Cerebellar cortex (tissue), 1 donor: ENCODE results near the gene LY86.

Experiments used
- DNase-seq: peaks from one replicate; pipeline ENCODE4 v3.0.0-alpha.2; 2015; ENCODE audit warnings: low spot score

The LY86 gene

DNA sequence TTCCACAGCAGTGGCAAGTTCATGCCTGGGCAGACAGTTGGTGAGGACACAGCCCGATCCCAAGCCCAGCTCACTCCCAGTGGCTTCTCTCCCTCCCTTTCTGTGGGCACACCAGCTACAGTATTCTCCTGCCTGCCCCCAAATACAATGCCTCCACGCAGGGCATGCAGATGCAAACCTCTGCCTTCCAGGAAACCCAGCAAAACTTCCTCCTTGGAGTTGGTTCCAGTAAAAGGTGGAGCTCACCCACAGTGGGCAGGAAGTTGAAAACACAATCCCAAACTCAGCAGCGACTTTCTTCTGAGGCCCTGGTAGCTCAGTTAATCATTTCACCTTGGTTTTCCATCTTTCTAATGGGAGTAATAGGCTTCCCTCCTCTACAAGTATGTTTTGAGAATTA, 93.7 kb downstream of the LY86 start:
- DNase-seq: no peak

DNA sequence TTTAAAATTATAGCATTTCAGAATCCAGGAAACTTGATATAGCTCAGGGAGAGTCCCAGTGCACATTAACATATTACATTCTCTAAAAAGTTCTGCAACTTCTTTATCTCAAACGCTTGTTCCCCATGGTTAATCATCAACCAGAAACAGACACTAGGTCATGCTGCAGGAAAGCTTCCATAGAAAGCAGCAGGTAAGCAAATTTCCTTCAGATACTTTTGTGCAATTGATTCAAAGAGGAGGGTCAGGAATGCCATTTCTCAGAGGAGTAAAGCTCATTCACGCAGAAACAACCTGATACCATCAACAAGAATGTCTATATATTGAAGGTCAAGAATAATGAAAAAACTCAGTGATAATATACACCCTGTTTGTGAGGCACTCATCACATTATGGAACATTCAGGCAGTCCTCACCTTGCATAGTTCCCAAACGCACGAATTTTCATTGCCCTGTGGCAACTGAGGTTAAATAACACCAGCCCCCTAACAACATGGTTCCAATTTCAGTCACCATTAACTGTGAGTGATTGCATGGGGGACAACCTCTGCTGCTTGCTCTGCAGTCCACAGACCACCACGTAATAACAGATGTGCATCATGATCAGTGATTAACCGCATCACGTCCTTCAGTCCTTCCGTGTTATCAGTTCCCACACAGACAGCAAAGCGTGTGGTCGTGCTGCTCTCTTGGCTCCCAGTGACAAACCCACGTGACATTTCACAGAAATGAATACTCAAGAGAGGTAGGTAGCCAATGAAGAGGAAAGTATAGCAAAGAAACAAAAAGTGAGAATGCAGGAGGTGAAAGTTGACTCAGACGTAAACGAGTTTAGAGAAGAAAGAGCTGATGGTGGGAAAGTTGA, 95.7 kb downstream of the LY86 start:
- DNase-seq: no peak

DNA sequence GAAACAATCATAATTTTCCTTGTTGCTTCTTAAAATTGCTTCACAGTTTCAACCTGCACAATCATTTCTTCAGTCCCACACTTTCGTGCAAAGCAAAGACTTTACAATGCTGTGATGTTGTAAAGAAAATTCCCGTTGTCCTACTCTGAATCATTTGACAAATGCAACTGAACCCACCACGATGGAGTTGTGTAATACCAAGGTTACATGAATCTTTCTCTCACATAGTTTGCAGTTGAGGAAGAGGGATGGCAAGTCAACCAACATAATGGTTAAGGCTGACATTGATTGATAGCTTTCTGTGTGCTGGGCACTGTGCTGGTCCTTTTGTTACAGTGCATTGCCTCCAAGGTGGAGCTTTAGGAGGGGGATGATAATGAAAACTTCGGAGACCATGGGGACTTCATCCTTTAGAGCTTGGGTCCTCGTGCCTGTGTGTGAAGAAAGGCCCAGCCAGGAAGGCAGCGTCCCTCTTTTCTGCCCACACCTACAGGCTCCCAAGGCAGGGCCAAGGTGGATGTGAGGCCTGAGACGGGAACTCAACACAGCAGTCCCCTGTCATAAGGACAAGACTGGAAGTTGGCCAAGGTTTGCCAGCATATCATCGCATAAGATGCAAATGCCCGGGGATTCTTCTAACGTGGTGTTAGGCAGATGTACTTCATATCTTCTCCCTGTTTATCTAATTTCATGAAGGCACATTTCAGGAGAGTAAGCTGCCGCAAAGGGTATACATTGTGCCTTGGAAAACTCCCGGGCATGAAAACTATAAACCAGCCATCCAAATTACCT, 96.9 kb downstream of the LY86 start:
- no peak for DNase-seq

DNA sequence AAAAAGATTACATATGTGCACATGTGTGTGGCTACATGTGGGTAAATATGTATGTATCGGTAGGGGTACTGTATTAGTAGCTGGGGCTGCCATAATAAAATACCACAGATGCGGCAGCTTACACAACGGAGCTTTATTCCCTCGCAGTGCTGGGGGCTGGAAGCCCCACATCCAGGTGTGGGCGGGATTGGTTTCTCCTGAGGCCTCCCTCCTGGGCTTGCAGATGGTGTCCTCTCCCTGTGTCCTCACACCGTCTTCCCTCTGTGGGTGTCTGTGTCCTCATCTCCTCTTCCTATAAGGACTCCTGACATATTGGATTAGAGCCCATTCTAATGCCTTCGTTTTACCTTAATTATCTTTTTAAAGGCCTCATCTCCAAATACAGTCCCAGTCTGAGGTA, 97.7 kb downstream of the LY86 start:
- DNase-seq: no peak

DNA sequence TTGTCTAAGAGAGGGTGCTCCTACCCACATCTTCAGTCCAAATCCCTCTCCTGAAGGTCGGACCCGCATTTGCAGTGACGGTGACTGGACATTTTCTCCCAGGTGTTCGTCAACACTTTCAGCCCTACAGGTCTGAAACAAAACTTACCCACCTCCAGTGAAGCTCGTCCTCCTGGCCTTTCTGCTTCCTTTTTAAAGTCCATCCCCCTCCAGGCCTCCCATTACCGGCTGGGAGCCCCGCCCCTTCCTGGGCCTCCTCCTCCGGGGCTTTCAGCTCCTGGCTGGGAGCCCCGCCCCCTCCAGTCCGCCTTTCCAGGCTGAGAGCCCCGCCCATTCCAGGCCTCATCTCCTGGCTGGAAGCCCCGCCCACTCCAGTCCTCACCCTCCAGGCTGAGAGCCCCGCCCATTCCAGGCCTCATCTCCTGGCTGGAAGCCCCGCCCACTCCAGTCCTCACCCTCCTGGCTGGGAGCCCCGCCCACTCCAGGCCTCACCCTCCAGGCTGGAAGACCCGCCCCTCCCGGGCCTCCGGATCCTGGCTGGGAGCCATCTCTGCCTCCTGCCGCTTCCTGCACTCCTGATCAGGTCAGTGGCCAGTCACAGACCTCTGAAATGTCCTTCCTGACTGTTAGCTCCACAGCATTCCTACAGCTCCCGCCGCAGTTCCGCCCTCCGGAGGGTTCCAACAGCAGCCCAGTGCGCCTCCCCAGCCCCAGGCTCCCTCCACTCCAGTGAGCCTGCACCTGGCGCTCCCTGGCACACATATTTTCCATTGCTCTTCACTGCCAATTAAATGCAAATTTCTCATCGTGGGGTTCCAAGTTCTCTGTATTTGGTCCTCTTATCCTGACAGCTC, 98.5 kb downstream of the LY86 start:
- DNase-seq: peak; percentile 83

DNA sequence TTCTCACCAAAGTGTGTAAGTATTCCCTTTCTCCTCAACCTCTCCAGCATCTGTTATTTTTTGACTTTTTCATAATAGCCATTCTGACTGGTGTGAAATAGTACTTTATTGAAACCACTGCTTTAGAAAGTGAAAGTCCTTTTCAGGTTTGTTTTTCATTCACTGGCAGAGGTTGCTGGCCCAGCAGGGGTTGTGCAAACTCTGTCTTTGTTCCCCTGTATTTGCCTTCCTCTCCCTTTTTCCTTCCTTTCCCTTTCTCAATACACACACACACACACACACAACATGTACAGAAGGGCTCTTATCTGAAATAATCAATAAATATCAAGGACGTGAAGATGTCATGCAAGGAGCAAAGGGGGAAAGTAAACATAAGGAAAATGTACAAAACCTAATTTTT, 99.8 kb downstream of the LY86 start:
- DNase-seq: no peak

DNA sequence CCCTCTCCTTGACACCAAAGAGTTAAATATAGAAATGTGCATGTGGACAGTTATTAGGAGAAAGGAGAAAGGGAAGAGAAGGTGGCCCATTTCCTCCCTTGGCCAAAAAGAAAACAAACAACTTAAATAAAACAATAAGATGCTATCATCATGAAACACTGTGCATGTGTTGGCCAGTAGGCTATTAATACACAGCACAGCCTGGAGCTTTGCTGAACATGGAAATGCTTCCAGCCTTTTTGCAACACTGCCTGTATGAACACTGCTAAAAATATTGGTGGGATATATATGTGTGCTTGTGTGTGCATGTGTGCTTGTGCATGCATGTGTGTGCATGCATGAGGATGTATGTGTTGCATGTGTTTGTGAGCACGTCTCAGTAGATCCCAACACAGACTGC, 100.4 kb downstream of the LY86 start:
- DNase-seq: no peak

DNA sequence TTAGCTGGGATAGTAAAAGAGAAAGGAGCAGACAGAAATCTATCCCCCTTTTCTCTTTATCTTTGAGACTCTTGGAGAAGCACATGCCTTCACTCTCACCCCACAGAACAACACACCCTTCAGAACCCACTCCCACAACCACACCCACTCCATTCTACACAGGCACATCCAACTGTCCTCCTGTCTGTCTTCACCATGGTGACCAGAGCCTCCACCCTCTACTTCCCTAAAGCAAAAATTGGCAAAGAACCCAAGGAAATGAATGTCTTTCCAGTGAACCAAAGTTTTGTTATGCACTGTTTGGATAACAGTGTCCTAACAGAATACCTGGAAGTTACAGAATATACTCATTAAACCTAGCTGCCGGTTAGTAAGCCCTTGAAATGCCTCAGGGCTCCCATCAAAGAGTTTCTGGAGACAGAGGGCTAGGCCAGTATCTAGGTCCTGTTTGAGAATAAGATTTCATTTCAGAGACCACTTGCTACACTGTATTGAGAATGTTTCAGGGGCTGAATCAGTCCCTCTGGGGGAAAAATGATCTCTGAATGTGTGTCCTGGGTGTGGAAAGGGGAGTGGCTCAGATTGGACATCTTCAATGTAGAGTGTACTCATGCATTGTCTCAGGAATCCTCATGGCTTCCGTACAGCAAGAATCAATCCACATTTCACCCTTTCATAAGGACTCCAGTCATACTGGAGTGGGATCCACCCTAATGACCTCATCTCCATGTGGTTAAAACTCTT, 101.1 kb downstream of the LY86 start:
- no peak for DNase-seq

DNA sequence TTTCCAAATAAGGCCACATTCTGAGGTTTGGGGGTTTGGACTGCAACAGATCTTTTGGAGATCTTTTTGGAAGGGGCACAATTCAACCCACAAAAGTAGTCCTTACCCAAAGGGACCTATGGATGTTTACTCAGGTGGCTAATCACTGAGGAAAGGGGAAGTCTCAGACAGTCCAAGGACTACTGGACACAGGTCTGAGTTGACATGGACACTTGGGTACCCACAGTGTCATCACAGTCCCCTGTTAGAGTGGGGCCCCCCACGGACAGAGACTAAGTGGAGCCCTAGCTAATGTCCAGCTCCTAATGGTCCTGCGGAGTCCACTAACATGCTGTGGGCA, 101.6 kb downstream of the LY86 start:
- no peak for DNase-seq

DNA sequence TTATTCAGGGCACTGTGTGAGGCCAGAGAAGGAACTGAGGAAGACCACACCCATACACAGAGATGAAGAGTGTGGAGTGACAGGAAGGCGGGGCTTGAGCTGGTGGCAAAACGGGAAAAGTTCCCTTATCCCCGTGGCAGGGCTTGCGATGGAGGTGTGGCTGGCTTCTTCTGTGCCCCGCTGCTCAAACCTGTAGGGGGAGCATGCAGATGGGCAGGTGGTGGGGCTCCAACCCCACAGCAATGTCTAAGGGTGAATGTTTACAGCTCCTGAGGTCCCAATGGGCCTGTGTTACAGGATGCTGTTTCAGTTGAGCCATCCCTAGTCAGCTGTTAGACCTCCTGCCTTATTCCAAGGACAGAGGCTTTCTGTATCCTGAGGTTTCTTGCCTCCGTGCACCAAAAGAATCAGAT, 105.9 kb downstream of the LY86 start:
- no peak for DNase-seq

DNA sequence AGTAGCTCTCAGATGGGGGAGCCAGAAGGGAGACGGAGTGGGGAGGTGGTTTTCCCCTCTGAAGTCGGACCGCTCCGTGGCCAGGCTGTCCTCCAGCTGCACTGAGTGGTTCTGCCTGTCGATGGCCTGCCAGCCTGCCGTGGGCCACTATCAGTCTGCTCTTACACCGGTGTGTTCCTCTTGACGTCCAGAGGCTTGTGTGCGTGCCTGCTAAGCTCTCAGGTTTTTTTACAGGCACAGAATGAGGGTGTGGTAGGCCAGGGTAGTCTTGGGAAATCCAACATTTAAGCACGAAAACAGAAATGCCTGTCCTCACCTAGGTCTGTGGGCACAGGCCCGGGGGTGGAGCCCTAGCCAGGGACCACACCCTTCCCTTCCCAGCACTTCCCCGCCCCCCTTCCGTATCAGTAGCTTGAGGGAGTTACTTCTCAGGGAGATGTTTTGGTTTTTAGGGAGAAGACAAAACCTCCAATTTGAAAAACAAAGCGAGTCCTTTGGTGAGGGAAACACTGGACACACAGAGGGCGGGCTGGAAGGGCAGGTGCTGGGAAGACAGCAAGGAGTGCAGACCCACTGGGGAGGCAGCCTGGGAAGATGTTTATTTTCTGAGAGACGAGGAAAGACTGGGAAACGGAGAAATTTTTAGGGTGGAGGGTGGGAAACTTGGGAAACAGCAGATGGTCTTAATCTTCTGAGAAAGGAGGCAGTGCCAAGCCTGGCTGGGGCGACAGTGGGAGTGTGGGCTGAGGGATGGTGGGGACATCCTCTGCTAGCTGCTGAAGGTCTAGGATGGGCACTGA, 106.5 kb downstream of the LY86 start:
- DNase-seq: no peak

DNA sequence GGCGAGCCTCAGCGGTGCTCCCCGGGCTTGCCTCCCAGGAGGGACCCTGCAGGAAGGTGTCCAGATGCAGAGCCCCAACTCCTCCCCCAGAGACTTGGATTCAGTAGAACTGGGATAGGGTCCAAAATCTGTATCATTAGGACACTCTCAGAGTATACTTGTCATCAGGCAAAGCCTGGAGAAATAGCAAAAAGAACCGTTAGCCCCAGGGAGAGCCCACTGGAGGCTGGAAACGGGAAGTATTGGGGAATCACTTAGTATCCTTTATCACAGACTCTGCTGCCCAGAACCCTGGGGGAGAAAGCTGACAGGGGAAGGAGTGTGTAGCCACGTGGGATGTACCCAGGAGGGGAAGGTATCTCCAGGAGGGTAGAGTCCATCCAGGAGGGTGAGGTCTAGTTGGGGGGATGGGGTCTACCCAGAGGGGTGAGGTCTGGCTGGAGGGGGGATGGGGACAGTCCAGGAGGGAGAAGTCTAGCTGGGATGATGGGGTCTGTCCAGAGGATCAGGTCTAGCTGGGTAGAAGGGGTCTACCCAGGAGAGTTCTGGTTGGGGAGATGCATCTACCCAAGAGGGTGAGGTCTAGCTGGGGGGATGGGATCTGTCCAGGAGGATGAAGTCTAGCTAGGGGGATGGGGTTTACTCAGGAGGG, 107.2 kb downstream of the LY86 start:
- DNase-seq: no peak

DNA sequence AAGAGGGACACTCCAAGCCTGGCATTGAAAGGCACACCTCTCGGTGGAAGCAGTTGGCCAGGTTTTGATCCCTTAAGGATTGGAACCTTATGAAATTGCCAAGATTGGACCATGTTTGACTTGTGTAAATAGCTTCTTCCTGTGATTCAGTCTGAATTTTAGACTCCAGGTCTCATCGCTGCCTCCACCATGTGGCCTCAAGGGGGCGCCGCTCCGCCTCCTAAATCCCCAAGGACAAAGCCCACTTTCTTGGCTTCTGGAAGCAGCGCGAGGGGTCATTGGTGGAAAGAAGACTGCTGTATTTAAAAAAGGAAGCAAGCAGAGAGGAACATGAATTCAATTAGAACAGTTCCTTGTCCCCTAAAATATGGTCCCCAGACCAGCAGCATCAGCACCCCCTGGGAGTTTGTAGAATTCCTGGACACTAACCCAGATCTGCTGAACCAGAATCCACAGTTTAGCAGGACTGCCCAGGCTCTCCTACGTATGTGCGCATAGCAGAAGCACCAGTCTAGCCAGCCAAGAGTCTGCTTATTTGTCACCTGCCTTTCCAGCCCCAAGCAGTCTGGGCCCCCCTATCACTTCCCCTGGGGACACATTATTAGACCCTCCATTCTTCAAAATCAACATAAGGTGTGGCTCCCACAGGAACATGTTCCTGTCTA, 108.5 kb downstream of the LY86 start:
- DNase-seq: peak; percentile 48

DNA sequence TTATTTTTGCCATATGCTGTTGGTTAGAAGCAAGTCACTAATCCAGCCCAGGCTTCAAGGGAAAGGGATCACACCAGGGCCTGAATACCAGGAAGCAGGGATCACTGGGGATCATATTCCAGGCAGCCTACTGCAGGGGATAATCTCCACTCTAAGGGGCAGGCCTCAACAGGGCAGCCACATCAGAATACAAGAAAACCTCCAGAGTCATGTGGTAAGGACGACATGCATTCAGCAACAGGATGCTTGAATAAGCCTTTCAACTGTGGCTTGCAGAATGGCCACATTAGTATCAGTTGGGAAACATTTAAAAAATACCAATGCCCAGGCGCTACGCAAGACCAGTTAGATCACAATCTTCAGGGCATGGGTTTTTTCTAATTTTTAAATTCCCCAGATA, 109.1 kb downstream of the LY86 start:
- DNase-seq: no peak

DNA sequence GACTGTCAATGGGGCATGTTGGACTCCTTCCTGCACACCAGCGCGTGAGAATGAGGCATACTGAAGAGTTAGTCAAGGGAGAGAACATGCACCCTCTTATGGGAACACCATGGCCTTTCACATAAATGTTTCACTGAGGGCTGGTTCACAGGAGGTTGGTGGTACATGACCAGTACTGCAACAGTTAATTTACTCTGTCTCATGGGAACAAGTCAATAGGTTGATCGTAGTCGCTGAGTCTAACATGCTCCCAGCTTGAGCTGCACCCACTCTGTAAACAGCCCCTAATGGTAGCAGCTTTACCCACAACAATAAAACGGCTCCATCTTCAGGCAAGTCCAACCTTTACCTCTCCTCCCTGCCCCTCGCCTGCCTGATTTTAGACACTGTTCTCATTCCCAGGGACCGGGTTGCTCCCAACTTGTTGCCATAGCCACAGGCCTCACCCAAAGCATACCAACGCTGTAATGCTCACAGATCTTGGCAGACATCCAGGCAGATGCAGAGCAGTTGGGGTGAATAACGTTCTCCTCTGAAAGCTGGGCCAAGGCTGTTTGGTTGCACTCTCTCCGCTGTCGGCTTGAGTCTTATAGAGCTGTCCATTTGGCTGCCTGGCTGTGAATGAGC, 111.3 kb downstream of the LY86 start:
- no peak for DNase-seq

DNA sequence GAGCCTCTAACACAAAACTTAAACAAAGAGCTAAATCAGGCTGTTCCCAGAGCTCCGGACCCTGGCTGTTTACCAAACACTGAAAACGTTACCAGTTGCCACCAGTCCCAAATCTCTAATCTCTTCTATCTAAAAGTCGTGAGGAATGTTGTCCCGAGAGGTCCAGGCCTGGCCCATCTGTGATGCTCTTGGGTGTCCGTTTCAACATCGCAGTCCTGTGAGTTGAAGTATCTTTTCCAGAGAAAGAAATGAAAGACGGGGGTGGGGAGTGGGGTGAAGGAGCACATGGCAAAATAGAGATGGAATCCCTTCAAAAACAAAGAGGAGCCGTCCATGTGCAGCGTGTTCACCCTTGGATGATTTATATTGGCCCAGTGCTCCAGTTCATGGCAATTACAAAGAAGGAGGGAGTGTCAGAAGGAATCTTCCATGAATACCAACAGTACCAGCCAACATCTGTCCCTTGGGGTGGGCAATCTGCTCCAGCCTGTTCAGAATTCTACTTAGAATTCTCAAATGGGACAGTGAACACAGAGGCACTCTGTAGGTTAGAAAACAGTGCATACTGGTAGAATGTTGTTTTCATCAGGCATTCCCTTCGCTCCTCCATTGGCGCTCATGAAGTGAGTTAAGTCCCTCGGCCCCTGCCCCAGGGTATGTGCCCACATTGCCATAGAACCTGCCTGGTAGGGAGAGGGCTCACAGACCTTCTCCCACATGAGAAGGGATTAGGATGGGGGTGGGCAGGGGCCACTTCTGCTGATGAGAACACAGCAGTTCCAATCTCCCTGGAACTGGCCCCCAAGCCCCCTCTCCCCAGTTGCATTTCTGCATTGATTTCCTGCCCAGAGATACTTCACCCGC, 112.1 kb downstream of the LY86 start:
- no peak for DNase-seq

DNA sequence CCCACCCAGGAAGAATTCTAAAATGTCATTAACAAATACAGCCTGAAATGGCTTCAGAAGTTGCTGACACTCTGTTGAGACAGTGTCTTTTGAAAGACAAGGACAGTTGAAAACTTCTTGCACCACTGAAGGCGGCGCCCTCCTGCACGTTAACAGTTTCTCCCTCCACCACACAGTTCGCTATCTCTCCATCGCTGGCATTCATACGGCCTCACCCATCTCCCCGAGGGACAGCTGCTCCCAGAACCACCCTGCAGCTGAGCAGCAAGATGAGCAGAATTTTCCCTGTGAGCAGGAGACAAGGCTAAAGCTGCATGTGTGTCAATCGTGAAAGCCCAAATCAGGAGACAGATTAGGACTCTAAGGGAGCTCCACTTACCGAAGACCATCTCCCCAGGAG, 113.3 kb downstream of the LY86 start:
- DNase-seq: no peak

DNA sequence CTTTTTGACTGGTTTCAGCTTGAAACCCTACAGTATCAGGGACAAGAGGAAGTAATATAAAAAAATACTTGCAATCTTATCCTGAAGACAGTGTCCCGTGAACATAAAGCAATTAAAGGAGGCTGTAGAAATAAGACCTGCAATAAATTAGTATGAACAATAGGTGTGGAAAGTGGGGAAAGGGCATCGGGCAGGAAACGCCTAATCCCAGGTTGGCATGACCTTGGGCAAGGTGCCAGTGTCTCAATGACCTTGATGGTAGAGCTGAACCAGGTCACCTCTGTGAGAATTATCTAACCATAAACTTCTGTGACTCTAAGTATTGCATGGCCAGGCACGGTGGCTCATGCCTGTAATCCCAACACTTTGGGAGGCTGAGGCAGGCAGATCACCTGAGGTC, 115.2 kb downstream of the LY86 start:
- DNase-seq: no peak
